HEK293 (cell line): Measurements from ENCODE around the gene ITGA2.

Source experiments
- CTCF ChIA-PET: fragments of 350-600 bp; formaldehyde crosslinking; extraction: SDS; loops from one replicate; lab custom pipeline; 2021; ENCODE audit warnings: antibody characterized with exemption; lab: Yijun Ruan, JAX
- POLR2A ChIA-PET: fragments of 300-600 bp; formaldehyde crosslinking; extraction: SDS; loops from one replicate; lab custom pipeline; 2020; ENCODE audit warnings: antibody characterized with exemption, inconsistent platforms; lab: Yijun Ruan, JAX
- H3K27ac ChIP-seq: fragments of 200-500 bp; sonication (Bioruptor generic); 2 replicates; pipeline ENCODE4 v1.5.1; 2014; ENCODE audit warnings: low read depth, low read length, control low read depth, inconsistent platforms; ENCODE audit errors: extremely low read depth
- H3K36me3 ChIP-seq, 2 experiments: fragments of 200-500 bp in 1 of 2; sonication (Bioruptor generic) in 1 of 2; 1 replicate in 1 of 2; 2 replicates in 1 of 2; pipeline ENCODE4 v1.5.1; 2014 to 2017; ENCODE audit warnings: inconsistent platforms in 2 of 2, low read length in 2 of 2; ENCODE audit not compliant: control insufficient read depth in 2 of 2, insufficient read depth in 1 of 2
- H3K4me1 ChIP-seq: fragments of 200-500 bp; sonication (Bioruptor generic); 2 replicates; pipeline ENCODE4 v1.5.1; 2014; ENCODE audit warnings: mild to moderate bottlenecking, low read length, inconsistent platforms; ENCODE audit not compliant: control insufficient read depth, insufficient read depth
- H3K4me3 ChIP-seq: 2 replicates; pipeline ENCODE4 v1.5.1; 2011; ENCODE audit warnings: low read depth, mild to moderate bottlenecking, control low read depth, low read length, moderate library complexity
- H3K9me3 ChIP-seq: fragments of 200-500 bp; sonication (Bioruptor generic); 2 replicates; pipeline ENCODE4 v1.5.1; 2014; ENCODE audit warnings: low read depth, low read length, inconsistent platforms; ENCODE audit not compliant: control insufficient read depth, insufficient read depth
- BCL11B ChIP-seq: fragments of 450-650 bp; formaldehyde crosslinking; IDR thresholded peaks from 2 replicates; pipeline ENCODE4 v1.5.1; 2016; ENCODE audit warnings: low read depth, missing biosample characterization, missing genetic modification characterization
- HOXC10 ChIP-seq: sonication (generic); formaldehyde crosslinking; IDR thresholded peaks from 2 replicates; pipeline ENCODE4 v1.8.1; 2023; ENCODE audit warnings: mild to moderate bottlenecking, missing genetic modification reagents
- SETDB1 ChIP-seq: IDR thresholded peaks from one replicate; pipeline ENCODE4 v1.6.1; 2017; ENCODE audit warnings: mild to moderate bottlenecking, low read length, moderate library complexity, mixed read lengths; ENCODE audit not compliant: insufficient read length
- TCF7L2 ChIP-seq: IDR thresholded peaks from 2 replicates; pipeline ENCODE4 v1.6.1; 2011; ENCODE audit warnings: low read depth, mild to moderate bottlenecking, inconsistent platforms, low read length, moderate library complexity, borderline replicate concordance
- ZBTB17 ChIP-seq: fragments of 450-650 bp; formaldehyde crosslinking; IDR thresholded peaks from 2 replicates; pipeline ENCODE4 v1.5.1; 2016; ENCODE audit warnings: missing biosample characterization, missing genetic modification characterization
- ZBTB48 ChIP-seq: fragments of 450-650 bp; formaldehyde crosslinking; IDR thresholded peaks from 2 replicates; pipeline ENCODE4 v1.5.1; 2016; ENCODE audit warnings: missing biosample characterization, missing genetic modification characterization
- ZNF10 ChIP-seq: fragments of 450-650 bp; formaldehyde crosslinking; IDR thresholded peaks from 2 replicates; pipeline ENCODE4 v1.5.1; 2017; ENCODE audit warnings: missing biosample characterization, missing genetic modification characterization
- ZNF112 ChIP-seq: fragments of 450-650 bp; formaldehyde crosslinking; IDR thresholded peaks from 2 replicates; pipeline ENCODE4 v1.5.0; 2017; ENCODE audit warnings: missing biosample characterization, missing genetic modification characterization
- ZNF214 ChIP-seq: fragments of 450-650 bp; formaldehyde crosslinking; IDR thresholded peaks from 2 replicates; pipeline ENCODE4 v1.5.1; 2017; ENCODE audit warnings: missing biosample characterization, mild to moderate bottlenecking, missing genetic modification characterization, borderline replicate concordance
- ZNF354C ChIP-seq: fragments of 450-650 bp; formaldehyde crosslinking; IDR thresholded peaks from 2 replicates; pipeline ENCODE4 v1.5.1; 2016; ENCODE audit warnings: missing biosample characterization, missing genetic modification characterization, low read depth, borderline replicate concordance
- ZNF394 ChIP-seq: fragments of 450-650 bp; formaldehyde crosslinking; IDR thresholded peaks from 2 replicates; pipeline ENCODE4 v1.5.1; 2016; ENCODE audit warnings: missing biosample characterization, missing genetic modification characterization, mild to moderate bottlenecking, moderate library complexity, borderline replicate concordance
- ZNF664 ChIP-seq: fragments of 450-650 bp; formaldehyde crosslinking; IDR thresholded peaks from 2 replicates; pipeline ENCODE4 v1.5.1; 2016; ENCODE audit warnings: missing biosample characterization, missing genetic modification characterization
- ZNF843 ChIP-seq: fragments of 450-650 bp; formaldehyde crosslinking; IDR thresholded peaks from 2 replicates; pipeline ENCODE4 v1.5.1; 2016; ENCODE audit warnings: missing biosample characterization, missing genetic modification characterization
- ZSCAN30 ChIP-seq: fragments of 450-650 bp; IDR thresholded peaks from 2 replicates; pipeline ENCODE4 v1.5.1; 2018; ENCODE audit warnings: missing biosample characterization, mild to moderate bottlenecking, missing genetic modification characterization, moderate library complexity
- TF ChIP-seq, protein P1 (sequence below): fragments of 450-650 bp; formaldehyde crosslinking; IDR thresholded peaks from 2 replicates; pipeline ENCODE4 v1.5.1; 2016; ENCODE audit warnings: missing biosample characterization, missing genetic modification characterization, borderline replicate concordance
- TF ChIP-seq, protein P2 (sequence below): fragments of 450-650 bp; formaldehyde crosslinking; IDR thresholded peaks from 2 replicates; pipeline ENCODE4 v1.5.1; 2016; ENCODE audit warnings: missing biosample characterization, missing genetic modification characterization
- TF ChIP-seq, protein P3 (sequence below): fragments of 450-650 bp; formaldehyde crosslinking; IDR thresholded peaks from 2 replicates; pipeline ENCODE4 v1.5.1; 2017; ENCODE audit warnings: missing biosample characterization, missing genetic modification characterization
- TF ChIP-seq, protein P4 (sequence below): fragments of 450-650 bp; formaldehyde crosslinking; IDR thresholded peaks from 2 replicates; pipeline ENCODE4 v1.5.1; 2016; ENCODE audit warnings: missing biosample characterization, missing genetic modification characterization
- TF ChIP-seq, protein P5 (sequence below): fragments of 450-650 bp; formaldehyde crosslinking; IDR thresholded peaks from 2 replicates; pipeline ENCODE4 v1.5.1; 2016; ENCODE audit warnings: missing biosample characterization, missing genetic modification characterization
- TF ChIP-seq, protein P6 (sequence below): fragments of 450-650 bp; formaldehyde crosslinking; IDR thresholded peaks from 2 replicates; pipeline ENCODE4 v1.5.1; 2016; ENCODE audit warnings: missing biosample characterization, missing genetic modification characterization, low read depth

The ITGA2 gene

DNA sequence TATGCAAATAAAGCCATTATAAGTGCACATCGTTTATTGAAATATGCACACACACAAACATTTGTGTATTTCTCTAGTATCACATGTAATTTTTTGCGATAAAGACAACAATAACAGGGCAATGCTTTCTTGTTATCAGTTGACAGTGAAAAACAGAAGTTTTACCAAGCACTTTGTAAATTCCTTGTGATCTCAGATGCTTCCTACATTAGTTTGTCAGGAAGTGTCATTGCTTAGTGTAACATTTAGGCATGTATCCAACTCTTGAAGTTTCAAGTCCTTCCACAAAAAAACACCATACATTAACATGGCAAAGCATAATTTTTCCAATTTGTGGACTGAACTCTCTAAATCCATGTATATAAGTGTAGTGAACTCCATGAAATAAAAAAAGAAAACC is 74.0 kb downstream of the ITGA2 start:
- TF ChIP-seq, protein P1, sequence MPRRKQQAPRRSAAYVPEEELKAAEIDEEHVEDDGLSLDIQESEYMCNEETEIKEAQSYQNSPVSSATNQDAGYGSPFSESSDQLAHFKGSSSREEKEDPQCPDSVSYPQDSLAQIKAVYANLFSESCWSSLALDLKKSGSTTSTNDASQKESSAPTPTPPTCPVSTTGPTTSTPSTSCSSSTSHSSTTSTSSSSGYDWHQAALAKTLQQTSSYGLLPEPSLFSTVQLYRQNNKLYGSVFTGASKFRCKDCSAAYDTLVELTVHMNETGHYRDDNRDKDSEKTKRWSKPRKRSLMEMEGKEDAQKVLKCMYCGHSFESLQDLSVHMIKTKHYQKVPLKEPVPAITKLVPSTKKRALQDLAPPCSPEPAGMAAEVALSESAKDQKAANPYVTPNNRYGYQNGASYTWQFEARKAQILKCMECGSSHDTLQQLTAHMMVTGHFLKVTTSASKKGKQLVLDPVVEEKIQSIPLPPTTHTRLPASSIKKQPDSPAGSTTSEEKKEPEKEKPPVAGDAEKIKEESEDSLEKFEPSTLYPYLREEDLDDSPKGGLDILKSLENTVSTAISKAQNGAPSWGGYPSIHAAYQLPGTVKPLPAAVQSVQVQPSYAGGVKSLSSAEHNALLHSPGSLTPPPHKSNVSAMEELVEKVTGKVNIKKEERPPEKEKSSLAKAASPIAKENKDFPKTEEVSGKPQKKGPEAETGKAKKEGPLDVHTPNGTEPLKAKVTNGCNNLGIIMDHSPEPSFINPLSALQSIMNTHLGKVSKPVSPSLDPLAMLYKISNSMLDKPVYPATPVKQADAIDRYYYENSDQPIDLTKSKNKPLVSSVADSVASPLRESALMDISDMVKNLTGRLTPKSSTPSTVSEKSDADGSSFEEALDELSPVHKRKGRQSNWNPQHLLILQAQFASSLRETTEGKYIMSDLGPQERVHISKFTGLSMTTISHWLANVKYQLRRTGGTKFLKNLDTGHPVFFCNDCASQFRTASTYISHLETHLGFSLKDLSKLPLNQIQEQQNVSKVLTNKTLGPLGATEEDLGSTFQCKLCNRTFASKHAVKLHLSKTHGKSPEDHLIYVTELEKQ (tag by site-specific recombination): no peak
- no peak for TF ChIP-seq ZBTB48 (tag by site-specific recombination)
- TF ChIP-seq, protein P2, sequence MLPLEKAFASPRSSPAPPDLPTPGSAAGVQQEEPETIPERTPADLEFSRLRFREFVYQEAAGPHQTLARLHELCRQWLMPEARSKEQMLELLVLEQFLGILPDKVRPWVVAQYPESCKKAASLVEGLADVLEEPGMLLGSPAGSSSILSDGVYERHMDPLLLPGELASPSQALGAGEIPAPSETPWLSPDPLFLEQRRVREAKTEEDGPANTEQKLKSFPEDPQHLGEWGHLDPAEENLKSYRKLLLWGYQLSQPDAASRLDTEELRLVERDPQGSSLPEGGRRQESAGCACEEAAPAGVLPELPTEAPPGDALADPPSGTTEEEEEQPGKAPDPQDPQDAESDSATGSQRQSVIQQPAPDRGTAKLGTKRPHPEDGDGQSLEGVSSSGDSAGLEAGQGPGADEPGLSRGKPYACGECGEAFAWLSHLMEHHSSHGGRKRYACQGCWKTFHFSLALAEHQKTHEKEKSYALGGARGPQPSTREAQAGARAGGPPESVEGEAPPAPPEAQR (tag by site-specific recombination): no peak
- TF ChIP-seq TCF7L2: no peak
- TF ChIP-seq ZNF843: no peak
- no peak for TF ChIP-seq ZNF664
- TF ChIP-seq, protein P3, sequence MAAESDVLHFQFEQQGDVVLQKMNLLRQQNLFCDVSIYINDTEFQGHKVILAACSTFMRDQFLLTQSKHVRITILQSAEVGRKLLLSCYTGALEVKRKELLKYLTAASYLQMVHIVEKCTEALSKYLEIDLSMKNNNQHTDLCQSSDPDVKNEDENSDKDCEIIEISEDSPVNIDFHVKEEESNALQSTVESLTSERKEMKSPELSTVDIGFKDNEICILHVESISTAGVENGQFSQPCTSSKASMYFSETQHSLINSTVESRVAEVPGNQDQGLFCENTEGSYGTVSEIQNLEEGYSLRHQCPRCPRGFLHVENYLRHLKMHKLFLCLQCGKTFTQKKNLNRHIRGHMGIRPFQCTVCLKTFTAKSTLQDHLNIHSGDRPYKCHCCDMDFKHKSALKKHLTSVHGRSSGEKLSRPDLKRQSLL (tag by site-specific recombination): no peak
- TF ChIP-seq ZNF354C: no peak
- TF ChIP-seq BCL11B (tag by site-specific recombination): no peak
- no peak for TF ChIP-seq ZNF112 (tag by site-specific recombination)
- TF ChIP-seq ZNF10 (tag by site-specific recombination): no peak
- TF ChIP-seq, protein P4, sequence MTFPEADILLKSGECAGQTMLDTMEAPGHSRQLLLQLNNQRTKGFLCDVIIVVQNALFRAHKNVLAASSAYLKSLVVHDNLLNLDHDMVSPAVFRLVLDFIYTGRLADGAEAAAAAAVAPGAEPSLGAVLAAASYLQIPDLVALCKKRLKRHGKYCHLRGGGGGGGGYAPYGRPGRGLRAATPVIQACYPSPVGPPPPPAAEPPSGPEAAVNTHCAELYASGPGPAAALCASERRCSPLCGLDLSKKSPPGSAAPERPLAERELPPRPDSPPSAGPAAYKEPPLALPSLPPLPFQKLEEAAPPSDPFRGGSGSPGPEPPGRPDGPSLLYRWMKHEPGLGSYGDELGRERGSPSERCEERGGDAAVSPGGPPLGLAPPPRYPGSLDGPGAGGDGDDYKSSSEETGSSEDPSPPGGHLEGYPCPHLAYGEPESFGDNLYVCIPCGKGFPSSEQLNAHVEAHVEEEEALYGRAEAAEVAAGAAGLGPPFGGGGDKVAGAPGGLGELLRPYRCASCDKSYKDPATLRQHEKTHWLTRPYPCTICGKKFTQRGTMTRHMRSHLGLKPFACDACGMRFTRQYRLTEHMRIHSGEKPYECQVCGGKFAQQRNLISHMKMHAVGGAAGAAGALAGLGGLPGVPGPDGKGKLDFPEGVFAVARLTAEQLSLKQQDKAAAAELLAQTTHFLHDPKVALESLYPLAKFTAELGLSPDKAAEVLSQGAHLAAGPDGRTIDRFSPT: no peak
- TF ChIP-seq, protein P5, sequence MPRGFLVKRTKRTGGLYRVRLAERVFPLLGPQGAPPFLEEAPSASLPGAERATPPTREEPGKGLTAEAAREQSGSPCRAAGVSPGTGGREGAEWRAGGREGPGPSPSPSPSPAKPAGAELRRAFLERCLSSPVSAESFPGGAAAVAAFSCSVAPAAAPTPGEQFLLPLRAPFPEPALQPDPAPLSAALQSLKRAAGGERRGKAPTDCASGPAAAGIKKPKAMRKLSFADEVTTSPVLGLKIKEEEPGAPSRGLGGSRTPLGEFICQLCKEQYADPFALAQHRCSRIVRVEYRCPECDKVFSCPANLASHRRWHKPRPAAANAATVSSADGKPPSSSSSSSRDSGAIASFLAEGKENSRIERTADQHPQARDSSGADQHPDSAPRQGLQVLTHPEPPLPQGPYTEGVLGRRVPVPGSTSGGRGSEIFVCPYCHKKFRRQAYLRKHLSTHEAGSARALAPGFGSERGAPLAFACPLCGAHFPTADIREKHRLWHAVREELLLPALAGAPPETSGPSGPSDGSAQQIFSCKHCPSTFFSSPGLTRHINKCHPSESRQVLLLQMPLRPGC (tag by site-specific recombination): no peak
- peaks cover 6 to 25% of the 10 kb centered on the region in 2 experiments; a peak in 2 of 3 replicates for H3K36me3 ChIP-seq
- H3K27ac ChIP-seq: no peak overlapping the region
- no peaks in the 10 kb centered on the region for H3K9me3 ChIP-seq
- no peaks in the 10 kb centered on the region for H3K4me1 ChIP-seq
- CTCF ChIA-PET: no interaction called here
- POLR2A ChIA-PET: no interaction called here
- H3K4me3 ChIP-seq: no peak overlapping the region

DNA sequence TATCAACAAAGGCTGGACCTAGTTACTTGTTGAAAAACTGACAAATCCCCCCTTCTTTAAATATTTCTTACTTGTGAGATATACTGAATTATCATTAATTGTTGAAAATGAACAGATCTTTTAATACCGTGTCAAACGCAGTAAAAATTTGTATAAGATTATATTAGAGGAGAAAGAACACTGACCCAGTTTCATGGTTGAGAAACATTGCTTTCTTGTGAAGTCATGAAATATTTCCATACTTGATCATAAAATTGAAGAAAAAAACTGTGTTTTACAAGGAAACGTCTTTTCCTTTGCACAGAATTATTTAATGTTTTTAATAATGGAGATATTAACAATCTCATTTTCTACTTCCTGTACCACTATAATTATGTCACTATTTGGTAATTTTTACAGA is 74.6 kb downstream of the ITGA2 start:
- Histone ChIP-seq H3K9me3 (no peaks in the 10 kb centered on the region), H3K27ac (no peak overlapping the region), H3K4me1 (no peaks in the 10 kb centered on the region), H3K4me3 (no peak overlapping the region), H3K36me3 (peaks cover 6 to 25% of the 10 kb centered on the region in 2 experiments; a peak in 2 of 3 replicates)
- ChIA-PET CTCF (interaction anchor here (0.5 kb wide), 1 partner anchor 9 kb away, joined by 4 read pairs; no protein-coding TSS in a partner anchor), POLR2A (no interaction called here)
- TF ChIP-seq ZBTB48 (tag by site-specific recombination): no peak
- TF ChIP-seq, protein P5 (tag by site-specific recombination): no peak
- no peak for TF ChIP-seq ZNF214 (tag by site-specific recombination)
- no peak for TF ChIP-seq SETDB1
- TF ChIP-seq ZBTB17 (tag by site-specific recombination): no peak
- TF ChIP-seq, protein P6, sequence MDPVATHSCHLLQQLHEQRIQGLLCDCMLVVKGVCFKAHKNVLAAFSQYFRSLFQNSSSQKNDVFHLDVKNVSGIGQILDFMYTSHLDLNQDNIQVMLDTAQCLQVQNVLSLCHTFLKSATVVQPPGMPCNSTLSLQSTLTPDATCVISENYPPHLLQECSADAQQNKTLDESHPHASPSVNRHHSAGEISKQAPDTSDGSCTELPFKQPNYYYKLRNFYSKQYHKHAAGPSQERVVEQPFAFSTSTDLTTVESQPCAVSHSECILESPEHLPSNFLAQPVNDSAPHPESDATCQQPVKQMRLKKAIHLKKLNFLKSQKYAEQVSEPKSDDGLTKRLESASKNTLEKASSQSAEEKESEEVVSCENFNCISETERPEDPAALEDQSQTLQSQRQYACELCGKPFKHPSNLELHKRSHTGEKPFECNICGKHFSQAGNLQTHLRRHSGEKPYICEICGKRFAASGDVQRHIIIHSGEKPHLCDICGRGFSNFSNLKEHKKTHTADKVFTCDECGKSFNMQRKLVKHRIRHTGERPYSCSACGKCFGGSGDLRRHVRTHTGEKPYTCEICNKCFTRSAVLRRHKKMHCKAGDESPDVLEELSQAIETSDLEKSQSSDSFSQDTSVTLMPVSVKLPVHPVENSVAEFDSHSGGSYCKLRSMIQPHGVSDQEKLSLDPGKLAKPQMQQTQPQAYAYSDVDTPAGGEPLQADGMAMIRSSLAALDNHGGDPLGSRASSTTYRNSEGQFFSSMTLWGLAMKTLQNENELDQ: no peak
- TF ChIP-seq BCL11B (tag by site-specific recombination): no peak
- no peak for TF ChIP-seq ZNF394 (tag by site-specific recombination)
- no peak for TF ChIP-seq ZSCAN30 (tag by site-specific recombination)
- TF ChIP-seq HOXC10 (CRISPR knock-in tag): no peak
